ENCODE data around the gene TRIM47.

Gene TRIM47

DNA sequence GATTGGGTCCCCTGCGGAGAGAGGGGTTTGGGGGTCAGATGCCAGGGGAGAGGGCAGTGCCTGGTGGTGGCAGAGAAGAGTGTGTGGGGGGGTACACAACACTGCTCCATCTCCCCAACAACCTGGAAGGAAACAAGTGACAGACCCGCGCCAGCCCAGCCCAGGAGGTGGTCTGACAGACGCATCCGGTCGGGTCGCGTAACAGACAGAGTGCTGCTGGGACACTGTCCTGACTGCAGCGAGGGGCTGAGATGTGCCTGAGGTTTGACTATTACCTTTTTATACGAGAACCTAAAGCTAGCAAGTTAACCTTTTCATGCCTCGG, 50.3 kb downstream of the TRIM47 start:
- no peak for DNase-seq

DNA sequence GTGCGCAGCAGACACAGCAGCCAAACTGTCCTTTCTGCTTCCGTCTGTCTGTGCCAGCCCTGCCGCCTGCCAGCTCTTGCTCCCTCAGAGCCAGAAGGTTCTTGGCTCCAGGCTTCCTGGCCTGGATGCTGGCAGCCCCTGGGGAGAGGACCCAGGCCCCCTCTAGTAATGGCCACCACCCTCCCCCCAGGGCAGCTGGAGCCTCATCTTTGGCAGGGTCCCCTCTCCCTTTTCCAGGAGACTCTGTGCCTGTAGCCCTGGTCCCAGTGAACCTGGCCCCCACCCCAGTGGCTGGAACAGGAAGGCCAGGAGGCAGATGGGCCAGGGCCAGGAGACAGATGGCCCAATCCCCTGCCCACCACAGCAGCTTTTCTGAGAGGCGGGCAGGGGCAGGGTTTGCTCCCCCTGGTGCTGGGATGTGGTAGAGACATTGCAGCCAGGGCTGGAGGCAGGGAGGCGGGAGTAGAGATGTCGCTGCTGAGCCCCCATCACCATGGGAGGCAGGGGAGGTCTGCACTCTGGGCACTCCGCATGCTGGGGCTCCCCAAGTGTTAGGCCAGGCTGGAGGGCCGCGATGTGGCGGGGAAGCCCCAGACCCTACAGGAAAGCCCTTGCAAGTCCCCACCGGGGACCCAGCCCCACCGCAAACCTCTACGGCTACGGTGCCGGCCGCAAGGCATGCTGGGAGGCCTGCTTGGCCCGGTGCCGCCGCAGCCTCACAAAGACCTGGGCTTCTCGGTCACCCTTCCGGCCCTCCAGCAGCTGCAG, 50.9 kb downstream of the TRIM47 start:
- DNase-seq: peak in 3 of 4 experiments; percentile 42 to 65 (median 55)

DNA sequence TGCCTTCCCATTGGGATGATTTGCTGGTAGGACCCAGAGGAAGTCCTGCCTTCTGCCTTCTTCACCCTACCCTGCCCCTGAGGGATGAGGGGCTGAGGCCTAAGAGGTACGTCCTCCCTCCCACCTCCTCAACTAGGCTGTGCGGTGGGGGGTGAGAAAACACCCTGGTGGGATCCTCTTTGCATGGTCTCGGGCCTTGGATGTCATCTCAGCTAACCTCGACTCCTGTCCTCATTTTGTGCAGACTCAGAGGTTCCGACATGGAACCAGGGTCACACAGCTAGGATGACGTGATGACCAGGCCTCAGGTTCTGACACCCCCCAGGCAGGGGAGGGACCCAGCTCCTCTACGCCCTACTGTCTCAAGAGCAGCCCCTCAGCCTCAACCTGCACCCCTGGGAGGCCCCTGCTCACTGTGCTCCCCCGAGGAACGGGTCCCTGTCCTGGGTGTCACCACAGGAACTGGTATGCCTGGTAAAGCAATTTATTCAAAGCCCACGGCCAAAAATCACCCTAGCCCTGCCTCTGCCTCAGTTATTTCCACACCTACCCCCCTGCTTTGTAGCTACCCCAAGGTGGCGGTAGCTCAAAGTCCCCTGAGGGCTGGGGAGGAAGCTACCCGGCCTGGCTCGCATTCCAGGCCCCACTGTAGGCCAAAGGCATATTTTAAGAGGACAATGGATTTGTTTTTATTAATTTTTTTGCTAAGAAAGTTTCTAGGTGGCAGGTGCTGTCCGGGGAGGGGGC, 51.6 kb downstream of the TRIM47 start:
- no peak for DNase-seq

DNA sequence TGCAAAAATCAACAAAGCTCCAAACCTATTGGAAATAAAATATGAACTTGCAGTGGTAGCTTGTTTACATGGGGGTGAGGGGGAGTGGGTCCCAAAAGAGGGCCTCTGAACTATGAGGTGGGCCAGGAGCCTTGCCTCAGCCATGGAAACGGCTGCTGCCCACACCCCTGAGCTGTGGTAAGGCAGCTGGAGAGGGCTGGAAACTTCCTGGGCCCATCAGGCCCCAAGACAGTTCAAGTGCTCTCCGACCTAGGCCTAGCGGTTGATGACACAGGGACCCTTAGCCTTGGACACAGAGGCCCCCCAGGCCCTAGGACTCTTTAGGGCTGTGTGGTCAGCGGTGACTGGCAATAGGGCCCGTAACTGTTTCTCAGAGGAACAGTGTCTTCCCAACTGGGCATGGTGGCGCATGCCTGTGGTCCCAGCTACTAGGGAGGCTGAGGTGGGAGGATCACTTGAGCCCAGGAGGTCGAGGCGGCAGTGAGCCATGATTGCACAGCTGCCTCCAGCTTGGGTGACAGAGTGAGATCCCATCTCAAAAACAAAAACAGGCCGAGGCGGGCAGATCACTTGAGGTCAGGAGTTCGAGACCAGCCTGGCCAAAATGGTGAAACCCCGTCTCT, 52.5 kb downstream of the TRIM47 start:
- no peak for DNase-seq

DNA sequence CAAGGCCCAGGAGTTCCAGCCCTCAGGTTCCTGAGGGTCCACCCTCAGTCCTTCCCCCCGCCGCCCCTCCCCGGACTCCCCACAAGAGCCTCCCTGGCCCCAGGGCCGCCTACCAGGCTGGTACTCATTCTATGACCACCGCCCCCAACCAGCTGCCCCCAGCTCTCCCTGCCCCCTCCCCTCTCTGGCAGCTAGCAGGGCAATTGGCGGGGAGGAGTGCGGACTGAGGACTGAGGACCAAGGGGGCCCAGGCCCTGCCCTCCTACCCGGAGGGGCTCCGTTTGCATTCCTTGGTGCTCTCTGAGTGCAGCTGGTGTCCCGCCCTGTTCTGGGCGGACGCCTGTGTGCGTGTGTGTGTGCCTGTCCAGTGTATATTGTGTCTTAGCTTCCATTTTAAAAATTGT, 53.2 kb downstream of the TRIM47 start:
- DNase-seq: no peak

DNA sequence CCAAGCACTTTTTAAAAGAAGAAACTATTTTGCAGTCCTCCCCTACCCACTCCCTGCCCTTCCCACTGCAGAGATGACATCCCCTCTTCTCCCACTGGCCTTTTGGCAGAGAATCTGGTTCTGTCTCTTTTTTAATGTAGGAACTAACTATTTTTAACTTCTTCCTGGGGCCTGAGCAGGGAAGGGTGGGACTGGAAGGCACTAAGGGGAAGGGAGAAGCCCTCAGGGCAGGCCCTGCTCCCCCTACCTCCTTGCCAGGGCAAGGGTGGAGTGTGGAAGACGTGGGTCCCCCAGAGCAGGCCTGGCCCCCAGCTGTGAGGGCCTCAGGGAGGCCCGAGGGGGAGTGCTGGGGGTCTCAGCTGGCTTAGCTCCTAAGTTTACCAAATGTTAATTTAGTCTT, 53.7 kb downstream of the TRIM47 start:
- no peak for DNase-seq
